ENCODE data around the gene THG1L.

THG1L gene

GRCh38 chr5:157758706-157759105, 27.5 kb downstream of the THG1L start:
- DNase-seq (ENCODE audit: low read depth in 2 of 2), result no peak

- no peak for DNase-seq (ENCODE audit: low read depth in 2 of 2)
These were observed 30.7 kb downstream of the THG1L start for GRCh38 chr5:157761690-157762621.

GRCh38 chr5:157764531-157764930, 33.3 kb downstream of the THG1L start:
- no peak for DNase-seq (ENCODE audit: low read depth in 2 of 2)

GRCh38 chr5:157766442-157766841, 35.2 kb downstream of the THG1L start:
- no peak for DNase-seq (ENCODE audit: low read depth in 2 of 2)

GRCh38 chr5:157766902-157767301, 35.7 kb downstream of the THG1L start:
- DNase-seq (ENCODE audit: low read depth in 2 of 2), result no peak

GRCh38 chr5:157767689-157768088, 36.5 kb downstream of the THG1L start:
- no peak for DNase-seq (ENCODE audit: low read depth in 2 of 2)

- no peak for DNase-seq (ENCODE audit: low read depth in 2 of 2)
These were observed 39.4 kb downstream of the THG1L start for GRCh38 chr5:157770665-157771064.

- no peak for DNase-seq (ENCODE audit: low read depth in 2 of 2)
These were observed 40.9 kb downstream of the THG1L start for GRCh38 chr5:157772127-157772526.

- no peak for DNase-seq (ENCODE audit: low read depth in 2 of 2)
These were observed 47.0 kb downstream of the THG1L start for GRCh38 chr5:157778121-157778805.

- no peak for DNase-seq (ENCODE audit: low read depth in 2 of 2)
These were observed 48.0 kb downstream of the THG1L start for GRCh38 chr5:157779221-157779620.

- no peak for DNase-seq (ENCODE audit: low read depth in 2 of 2)
These were observed 54.6 kb downstream of the THG1L start for GRCh38 chr5:157785801-157786200.

Data from stimulated activated CD8-positive, alpha-beta memory T cell treated with anti-CD3 and anti-CD28 coated beads, Interleukin-15, amount 100 ng/mL, for 48 hours (primary cell).